H4 (cell line): ENCODE data around the gene TRIM71. TPM values are rescaled to one million over a fixed set of nuclear protein-coding genes. Genes with fewer than 3 reads are reported as not detected.

Experiments
- DNase-seq: peaks from one replicate; pipeline ENCODE4 v3.0.0-alpha.2; 2015; ENCODE audit warnings: low spot score
- total RNA-seq: library from RNA; depleted of rRNA; stranded (reverse); fragments of >200 nt; shearing (Covaris generic); gene quantifications from 2 replicates; pipeline ENCODE4 v1.2.3, GENCODE V29; 2014

Gene TRIM71
- total RNA-seq, 1 experiment from 2014 or later, result 0.02 TPM

DNA sequence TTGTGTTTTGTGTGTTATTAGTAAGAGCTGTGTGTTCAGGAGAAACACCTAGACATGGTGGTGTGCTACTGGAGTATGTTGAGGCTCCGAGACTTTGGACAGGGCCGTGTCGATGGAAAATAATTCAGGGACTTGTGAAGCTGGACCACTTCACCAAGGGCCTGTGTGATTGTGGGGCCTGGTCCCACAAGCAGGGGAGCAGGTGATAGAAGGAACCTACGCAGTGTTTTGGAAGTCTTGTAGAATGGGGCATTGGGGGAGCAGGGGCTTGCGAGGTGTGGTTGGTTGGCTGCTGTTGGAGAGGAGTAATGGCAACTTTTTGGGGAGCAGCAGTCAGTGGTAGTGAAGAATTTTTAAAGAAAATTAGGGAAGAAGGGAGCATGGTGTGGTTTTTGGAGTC, 48.7 kb downstream of the TRIM71 start:
- no peak for DNase-seq

DNA sequence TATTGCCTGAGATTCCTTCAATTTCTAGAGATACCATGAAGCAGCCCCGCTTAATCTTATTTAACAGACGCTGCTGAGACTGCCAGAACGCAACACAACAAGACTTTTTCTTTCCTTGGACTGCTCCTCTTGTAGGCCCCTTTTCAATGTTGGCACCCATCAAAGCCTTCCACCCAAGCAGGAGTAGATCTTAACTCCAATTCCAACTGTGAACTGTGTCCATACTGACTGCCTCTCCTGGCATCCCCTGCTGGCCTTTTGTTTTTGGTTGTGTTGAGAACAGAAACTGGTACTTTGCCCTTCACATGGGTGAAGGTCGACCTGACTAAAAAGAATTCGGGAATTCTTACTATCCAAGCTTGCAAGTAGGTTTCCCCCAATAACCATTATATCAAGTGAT, 50.2 kb downstream of the TRIM71 start:
- no peak for DNase-seq

DNA sequence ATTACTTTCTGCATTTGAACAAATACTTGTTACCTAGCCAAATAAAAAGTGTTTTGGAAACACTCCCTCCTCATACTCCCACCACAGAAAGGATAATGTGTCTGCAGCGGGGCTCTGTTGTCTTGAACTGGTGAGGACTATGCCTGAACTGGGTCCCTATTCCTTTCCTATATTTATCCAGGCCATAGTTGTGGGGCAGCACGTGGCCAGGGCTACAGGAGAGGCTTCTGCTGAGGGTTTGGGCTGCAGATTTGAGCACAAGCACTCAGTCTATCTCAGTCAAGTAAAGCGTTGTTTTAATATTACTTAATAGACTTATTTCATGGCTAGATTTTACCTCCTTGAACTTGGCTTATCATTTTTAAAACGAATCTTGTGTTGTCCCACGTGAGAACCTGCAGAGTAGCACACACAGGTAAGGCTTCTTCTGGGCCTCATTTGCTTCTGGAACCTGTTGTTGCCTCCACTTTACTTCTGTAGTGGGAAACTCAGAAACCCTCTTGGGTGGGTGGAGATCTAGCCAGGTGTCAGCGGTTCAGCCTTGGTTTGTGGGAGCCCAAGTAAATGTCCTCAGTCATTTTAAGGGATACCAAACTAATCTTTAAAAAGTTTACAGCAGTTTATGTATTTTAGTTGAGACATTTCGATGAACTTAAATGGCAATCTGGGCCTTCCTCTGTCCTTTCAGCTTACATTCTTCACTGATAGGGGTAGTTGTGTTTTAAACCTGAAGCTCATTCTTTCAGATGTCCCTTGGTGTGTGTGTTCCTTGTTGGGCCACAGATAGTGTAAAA, 51.1 kb downstream of the TRIM71 start:
- DNase-seq, result no peak

DNA sequence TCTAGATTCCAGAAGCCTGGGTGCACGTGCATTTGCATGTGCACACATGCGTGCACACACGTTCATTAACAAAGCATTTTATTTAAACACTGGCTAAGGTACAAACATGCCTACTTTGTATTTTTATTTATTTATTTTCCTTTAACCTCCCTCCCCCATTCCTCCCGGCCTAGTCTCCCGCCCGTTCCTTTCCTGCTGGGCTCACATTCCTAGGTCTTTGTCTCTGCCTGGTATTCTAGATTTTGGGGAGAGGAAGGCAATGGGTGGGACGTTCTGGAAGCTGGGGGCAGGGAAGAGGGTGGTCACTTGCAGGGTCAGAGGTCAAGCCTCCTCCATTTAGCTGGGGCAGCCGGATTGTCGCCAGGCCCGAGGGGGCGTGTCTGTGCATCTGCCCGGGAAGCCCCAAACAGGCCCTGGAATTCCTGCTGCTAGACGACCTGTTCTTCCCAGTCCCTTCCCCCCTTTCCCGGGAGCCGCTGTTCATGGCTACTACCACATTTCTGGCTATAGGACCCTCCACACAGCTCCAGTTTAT, 51.8 kb downstream of the TRIM71 start:
- DNase-seq, result no peak

DNA sequence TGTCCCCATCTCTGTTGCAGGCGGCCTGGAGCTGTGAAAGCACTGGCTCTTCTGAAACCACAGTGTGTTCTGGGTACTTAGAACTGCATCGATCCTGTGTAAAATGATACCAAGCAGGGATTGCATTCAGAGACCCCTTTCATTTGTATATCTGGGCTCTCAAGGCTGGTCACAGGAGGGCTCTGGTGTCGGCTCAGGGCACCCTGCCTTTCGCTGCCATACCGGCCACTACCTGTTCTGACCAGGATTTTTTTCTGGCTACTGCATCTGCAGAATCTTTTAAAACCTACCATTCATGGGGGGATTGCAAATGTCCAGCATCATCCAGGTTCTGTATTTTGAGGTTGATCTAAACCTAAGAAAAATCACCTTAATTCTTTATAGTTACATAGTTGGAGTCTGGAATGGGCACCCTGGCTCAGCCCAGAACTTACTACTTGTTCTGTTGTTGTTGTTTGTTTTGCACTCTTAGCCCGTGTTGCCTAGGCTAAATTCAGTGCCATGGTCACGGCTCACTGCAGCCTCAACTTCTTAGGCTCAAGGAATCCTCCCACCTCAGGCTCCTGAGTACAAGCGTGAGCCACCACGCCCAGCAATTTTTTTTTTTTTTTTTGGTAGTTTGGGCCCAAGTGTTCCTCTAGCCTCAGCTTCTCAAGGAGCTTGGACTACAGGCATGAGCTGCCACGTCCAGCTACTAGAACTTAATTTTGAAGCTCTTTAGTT, 52.7 kb downstream of the TRIM71 start:
- no peak for DNase-seq

DNA sequence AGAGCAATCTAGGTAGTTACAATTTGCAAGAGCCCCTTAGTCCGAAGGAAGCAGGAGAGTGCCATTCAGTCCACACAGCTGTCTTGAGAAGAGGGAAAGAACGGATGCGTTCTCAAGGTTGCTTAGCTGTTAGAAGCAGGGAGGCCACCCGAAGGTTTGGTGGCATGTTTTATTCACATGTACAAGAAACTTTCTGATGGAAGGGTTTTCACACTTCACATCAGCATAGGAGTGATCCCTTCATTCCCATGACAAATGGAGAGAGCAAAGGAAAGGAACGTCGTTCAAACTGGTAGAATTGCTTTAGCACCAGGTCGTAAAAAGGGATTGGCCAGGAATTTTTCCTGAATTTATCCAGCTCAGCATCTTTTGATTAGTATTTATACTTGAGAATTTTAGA, 53.5 kb downstream of the TRIM71 start:
- DNase-seq, result no peak

DNA sequence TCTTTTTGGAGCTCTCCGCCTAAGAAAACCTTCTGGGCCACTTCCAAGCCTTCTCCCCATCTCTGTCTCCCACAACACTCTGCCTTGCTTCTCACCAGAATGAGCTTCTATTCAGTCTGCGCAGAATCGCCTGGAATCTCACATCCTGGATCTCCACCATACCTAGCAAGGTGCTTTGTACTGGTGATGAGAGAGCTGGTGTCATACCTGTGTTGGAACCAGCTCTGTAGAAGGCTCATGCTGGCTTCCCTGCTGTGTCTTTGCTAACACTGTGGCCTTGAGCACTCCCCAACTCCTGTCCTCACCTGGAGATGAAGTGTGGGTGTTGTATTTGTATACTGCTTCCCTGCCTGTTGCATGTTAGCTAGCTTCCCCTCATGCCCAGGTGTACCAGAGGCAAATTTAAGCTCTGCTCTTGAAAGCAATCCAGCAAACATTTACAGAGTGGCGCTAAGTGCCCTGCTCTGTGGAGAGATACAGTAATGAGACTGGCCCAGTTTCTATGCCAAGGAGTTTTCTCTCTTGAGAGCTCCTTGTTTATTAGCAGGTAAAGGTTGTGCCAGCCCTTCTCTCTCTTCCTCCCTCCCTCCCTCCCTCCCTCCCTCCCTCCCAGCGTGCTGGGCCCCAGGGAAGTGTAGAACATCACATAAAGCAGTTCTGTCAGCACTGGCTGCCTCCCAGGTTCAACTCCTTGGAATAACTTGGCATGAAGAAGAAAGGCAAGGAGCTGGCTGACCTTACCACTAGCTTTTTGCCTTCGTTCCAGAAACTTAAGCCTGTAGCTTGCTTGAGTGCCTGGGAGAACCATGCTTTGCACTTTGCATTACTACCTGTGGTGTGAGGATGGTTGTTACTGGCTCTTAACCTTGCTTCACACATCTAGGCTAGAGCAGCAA, 54.9 kb downstream of the TRIM71 start:
- DNase-seq, result no peak

DNA sequence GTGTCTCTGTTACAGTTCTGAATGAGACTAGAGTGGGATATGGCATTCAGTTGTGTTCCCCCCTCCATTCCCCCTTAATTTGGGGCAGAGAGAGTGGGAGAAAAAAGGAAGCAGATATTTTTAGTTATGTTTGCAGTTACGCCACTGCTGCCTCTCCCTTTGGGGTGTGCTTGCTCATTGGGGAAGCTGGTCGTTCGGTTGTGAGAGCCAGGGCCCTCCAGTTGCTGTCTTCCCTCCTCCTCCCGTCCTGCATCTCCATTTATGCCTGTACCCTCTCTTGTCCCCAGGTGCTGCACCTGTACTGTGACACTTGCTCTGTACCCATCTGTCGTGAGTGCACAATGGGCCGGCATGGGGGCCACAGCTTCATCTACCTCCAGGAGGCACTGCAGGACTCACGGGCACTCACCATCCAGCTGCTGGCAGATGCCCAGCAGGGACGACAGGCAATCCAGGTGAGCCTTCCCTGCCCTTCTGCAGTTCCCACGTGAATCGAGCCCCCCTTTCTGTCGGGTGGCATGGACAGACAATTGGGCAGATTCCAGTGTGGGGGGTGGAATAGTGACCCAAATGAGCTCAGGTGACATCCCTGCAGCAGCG, 55.8 kb downstream of the TRIM71 start:
- no peak for DNase-seq

DNA sequence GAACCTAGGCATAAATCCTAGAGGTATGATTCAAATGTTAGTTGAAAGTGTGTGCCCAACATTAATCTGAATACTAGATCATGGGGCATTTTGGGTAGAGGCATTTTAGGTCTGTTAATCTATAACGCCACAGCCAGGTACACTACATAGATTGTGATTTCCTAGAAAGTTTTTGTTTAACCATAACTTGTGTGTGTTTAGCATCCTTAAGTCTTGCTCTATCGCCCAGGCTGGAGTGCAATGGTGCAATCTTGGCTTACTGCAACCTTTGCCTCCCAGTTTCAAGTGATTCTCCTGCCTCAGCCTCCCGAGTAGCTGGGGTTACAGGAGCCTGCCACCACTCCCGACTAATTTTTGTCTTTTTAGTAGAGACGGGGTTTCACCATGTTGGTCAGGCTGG, 59.1 kb downstream of the TRIM71 start:
- no peak for DNase-seq

DNA sequence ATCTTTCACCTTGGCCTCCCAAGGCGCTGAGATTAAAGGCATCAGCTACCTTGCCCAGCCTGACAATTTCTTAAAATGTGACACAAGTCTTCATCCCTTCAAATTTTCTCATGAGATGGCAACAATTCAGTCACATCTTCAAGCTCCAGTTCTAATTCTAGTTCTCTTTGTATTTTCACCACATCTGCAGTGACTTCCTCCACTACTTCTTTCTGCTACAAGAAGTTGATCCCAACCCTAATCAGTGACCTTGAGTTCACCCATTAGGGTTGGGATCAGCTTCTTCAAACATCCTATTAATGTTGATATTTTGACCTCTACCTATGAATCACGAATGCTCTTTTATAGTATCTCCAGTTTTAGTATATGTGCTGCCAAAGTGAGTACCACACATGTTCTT, 59.8 kb downstream of the TRIM71 start:
- DNase-seq, result no peak

DNA sequence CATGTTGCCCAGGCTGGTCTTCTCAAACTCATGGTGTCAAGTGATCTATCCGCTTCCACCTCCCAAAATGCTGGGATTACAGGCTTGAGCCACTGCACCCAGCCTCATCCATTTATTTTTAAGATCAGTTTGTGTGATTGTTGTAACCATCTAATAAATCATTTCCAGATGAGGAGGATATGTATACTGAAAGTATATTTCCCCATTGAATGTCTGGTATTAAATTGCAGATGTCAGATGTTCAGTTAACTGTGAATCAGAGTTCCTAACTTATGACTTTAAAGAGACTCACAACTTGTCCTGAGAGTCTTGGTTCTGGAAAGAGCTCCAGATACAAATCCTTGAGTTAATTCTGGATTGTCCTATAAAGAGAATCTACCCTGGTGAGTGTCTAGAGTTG, 62.4 kb downstream of the TRIM71 start:
- no peak for DNase-seq

DNA sequence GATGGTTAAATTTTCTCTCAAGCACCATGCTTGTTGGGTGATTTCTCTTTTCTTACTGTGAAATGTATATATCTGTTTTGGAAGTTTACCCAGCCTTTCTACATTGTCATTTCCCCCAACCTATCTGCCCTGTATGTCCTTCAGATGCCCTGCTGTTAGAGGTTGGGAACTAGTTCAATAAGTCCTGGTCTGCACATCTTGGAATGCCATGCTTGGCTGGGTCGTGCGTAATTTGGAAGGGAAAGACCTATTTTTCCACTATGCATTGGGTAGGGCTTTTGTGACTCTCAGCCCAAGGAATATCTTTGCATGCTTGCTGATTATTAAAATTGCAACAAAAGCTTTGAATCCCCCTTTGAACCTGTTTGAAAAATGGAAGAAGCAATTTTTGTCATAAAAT, 63.8 kb downstream of the TRIM71 start:
- DNase-seq, result no peak

DNA sequence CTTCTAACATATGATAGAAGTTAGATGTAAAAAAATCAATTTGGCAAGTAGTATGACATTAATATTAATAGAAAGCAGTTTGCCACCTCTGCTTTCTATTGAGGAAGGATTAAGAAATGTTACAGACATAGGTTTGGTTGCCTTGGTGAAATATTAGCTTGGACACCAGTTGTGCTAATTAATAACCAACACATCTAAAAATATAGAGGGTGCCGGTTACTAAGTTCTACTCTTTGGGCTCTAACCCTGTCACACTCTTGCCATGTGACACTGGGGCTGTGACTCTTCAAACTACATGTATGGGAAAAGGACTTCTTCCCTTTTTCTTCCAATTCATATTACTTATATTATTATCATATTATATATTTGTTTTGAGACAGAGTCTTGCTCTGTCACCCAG, 64.4 kb downstream of the TRIM71 start:
- DNase-seq, result no peak

DNA sequence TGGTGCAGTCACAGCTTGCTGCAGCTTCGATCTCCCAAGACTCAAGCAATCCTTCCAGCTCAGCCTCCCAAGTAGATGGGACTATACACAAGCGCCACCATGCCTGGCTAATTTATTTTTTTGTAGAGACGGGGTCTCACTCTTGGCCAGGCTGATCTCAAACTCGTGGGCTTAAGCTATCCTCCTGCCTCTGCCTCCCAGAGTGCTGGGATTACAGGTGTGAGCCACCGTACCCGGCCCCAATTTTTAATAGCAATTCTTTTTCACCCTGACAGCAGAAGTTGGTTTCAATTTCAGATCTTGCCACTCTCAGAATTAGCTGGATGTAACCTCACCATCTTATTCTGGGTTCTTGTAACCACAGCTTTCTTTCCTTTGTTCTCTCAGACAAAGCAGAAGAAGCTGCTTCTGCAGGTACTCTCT, 64.8 kb downstream of the TRIM71 start:
- DNase-seq, result no peak

DNA sequence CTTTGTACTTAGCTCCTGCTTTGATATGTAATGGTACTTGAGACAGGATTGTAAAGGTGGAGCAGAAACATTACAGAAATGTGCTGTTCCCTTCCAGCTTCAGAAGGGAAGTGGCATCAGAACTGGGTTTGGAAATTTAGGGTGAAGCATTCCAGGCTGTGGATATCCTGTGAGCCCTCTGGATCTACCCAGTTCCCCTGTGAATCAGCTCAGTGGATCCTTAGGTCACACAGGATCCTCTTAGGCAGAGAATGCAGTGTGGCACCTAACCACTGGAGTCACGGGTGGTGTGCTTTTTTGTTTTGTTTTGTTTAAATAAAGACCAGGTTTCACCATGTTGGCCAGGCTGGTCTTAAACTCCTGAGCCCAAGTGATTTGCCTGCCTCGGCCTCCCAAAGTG, 66.0 kb downstream of the TRIM71 start:
- DNase-seq, result no peak

DNA sequence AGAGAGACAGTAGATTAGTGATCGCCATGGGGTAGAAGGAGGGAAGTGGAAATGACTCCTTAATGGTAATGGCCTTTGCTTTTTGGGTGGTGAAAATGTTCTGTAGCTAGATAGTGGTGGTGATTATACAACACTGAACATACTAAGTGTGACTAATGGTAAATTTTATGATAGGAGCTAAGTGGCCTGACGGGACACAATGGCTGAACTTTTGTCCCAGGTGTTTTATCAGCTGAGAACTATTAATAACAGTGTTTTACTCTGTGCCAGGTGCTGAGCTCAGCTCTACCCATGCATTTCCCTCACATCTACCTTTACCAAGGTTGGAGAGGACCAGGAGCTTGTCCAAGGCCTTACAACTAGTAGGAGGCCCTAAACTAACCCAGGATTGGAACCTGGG, 66.8 kb downstream of the TRIM71 start:
- no peak for DNase-seq

DNA sequence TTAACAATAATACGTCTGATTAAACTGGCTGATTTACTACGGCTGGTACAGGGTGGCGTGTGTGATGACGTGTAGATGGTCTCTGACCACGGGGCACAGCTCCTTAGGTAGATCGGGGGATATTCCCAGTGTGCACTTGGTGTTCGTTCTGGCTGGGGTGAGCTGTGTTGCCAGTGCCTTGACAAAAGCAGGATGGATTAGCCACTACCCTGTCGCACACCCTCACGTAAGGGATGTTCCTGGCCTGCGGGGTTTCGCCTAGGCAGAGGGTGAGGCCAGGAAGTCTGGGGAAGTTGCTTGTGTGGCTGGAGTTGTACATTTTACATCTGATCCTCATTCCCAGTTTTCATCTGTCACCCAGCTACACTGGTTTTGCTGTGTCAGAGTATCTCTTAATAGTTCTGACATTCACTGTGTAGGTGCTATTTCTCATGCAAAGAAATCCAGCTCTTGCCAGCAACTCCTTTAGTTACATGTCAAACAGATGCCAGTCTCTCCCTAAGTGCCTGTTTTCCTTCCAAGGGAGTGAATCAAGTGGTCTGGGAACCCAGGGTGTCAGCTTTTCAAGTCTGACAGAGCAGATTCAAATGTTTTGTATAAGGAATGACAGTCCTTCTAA, 67.6 kb downstream of the TRIM71 start:
- no peak for DNase-seq

DNA sequence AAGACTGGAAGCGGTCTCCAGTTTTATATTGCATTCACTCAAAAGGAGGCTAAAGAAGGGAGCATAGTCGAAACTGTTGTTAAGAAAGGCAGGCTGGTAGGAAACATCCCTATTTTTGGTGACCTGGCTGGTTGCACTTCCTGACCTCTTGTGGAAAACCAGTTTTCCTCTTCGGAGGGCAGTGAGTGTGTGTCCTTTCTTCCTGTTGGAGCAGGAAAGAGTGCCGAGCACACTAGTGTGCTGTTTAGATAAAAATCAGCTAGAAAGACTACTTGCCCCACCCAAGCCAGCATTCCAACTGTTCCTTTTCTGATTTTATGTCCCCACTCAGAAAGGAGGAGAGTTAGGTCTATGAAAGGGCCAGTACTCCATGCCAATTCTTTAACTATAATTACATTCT, 68.5 kb downstream of the TRIM71 start:
- no peak for DNase-seq

DNA sequence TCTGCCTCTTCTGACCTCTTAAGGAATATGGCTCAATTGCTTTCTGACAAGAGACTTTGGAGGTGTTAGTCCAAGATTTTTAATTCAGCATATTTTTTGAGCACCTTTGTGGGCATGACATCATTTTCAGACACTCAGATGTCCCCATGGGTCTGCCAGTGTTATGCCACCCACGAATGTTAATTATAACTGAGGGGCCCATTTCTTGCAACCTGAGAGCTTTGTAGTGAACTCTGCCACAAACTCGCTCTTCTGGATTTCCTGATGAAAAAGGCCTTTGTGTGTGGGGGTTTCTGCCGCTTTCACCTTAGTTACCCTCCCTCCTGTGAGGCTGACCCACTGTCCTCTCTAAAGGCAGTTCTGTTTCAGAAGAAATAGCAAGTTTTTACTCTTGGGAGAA, 69.1 kb downstream of the TRIM71 start:
- no peak for DNase-seq

DNA sequence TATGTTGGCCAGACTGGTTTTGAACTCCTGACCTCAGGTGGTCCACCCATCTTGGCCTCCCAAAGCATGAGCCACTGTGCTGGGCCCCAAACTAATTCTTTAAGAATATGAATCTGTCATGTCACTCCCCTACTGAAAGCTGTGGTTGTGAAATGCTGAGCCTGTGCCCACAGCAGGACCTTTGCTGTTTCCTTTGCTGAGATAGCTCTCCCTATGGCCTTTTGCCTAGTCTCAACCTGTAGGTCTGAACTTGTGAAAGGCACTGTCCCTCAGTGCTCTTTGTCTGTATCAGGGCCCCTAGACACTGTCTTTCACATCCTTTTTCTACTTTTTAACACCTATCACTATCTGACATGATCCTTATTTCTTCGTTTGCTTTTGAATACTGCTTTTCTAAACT, 70.9 kb downstream of the TRIM71 start:
- no peak for DNase-seq
